GM12878 (cell line): ENCODE data around the gene EPS8. TPM values are rescaled to one million over a fixed set of nuclear protein-coding genes. Genes with fewer than 3 reads are reported as not detected.

ENCODE experiments used
- CBX3 ChIP-seq: fragments of 200-600 bp; sonication (generic); IDR thresholded peaks from 2 replicates; pipeline ENCODE4 v1.6.1; 2016; ENCODE audit warnings: low read depth, borderline replicate concordance
- REST ChIP-seq: IDR thresholded peaks from 2 replicates; pipeline ENCODE4 v1.6.1; 2012; ENCODE audit warnings: mild to moderate bottlenecking, low read depth, low read length
- SMARCA5 ChIP-seq: fragments of 450-650 bp; IDR thresholded peaks from 2 replicates; pipeline ENCODE4 v1.6.1; 2017; ENCODE audit warnings: mild to moderate bottlenecking
- SP1 ChIP-seq: IDR thresholded peaks from one replicate; pipeline ENCODE4 v1.6.1; 2011; ENCODE audit warnings: low read depth, low read length
- polyA plus RNA-seq, 11 experiments: library from polyadenylated mRNA; depleted of rRNA in 4 of 11; unstranded in 6 of 11; stranded (reverse) in 5 of 11; fragments of >200 nt; fragmentation: Nextera tagmentation in 4 of 11; fragmentation: Illumina TruSeq in 1 of 11; extraction: Ambion mirVana in 4 of 11; extraction: Trizol in 1 of 11; gene quantifications; 1 replicate in 1 of 11; 2 replicates in 10 of 11; pipeline versions ENCODE4 v1.2.1 to v1.2.3, GENCODE V29; 2011 to 2016; ENCODE audit warnings: inconsistent platforms in 2 of 11, missing spikeins in 2 of 11, low read depth in 1 of 11
- total RNA-seq, 4 experiments: library from RNA; depleted of rRNA in 3 of 4; stranded (reverse); fragments of >200 nt in 3 of 4; fragmentation: Illumina TruSeq in 1 of 4; extraction: Trizol in 1 of 4; gene quantifications; 2 replicates each; pipeline versions ENCODE4 v1.2.1 to v1.2.3, GENCODE V29; 2013 to 2021
- TF ChIP-seq, protein P1 (sequence below): fragments of 450-650 bp; IDR thresholded peaks from 2 replicates; pipeline ENCODE4 v1.6.1; 2017; ENCODE audit warnings: mild to moderate bottlenecking, moderate library complexity
- TF ChIP-seq, protein P2 (sequence below): fragments of 450-650 bp; IDR thresholded peaks from 2 replicates; pipeline ENCODE4 v1.6.1; 2018; ENCODE audit warnings: mild to moderate bottlenecking, low read depth, moderate library complexity; ENCODE audit not compliant: partially characterized antibody

EPS8 gene
- total and polyA plus RNA-seq, 10 of the 15 experiments (the other 5 are each of a cell fraction or from before 2014, with no cell fraction given): 1.3 to 127 (median 3.4) TPM

DNA sequence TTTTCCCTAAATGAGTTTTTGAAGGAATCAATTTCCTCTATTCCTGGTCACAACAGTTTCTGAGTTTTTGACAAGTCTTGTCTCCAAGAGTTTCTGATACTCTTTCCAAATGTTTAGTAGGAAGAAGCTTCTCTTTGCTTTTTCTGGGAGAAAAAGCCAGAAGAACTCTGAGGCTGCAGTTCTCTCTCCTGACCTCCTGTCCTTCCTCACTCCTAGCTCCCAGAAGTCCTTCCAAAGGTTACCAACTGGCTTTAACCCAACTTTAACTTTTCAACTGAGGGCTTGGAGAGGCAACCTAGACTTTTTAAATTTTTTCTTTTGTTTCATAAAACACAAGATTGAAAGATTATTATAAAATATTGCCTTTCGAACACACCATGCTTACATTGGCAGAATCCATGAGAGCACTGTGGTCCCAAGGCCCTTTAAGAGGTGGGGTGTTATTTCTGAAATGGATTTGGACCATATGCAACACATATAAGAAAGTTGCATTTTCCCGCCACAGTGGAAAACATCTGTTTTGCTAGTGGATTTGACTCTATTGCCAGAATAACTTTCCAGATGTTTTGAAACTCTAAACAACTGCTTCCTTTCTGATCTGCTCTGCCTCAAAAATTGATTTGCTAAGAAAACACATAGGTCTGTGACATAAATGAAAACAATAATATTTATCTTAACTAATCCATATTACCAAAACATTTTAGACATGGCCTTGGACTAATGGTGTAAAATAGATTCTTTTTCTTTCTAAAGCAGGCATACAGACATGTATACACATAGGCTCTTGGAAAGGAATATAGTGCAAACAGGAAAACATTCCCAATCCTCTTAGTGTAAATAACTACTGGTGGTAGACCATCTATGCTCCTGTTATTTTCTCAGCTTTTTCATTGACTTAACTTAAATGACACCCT lies 22.3 kb upstream of the EPS8 start (continued):
- TF ChIP-seq, protein P1, sequence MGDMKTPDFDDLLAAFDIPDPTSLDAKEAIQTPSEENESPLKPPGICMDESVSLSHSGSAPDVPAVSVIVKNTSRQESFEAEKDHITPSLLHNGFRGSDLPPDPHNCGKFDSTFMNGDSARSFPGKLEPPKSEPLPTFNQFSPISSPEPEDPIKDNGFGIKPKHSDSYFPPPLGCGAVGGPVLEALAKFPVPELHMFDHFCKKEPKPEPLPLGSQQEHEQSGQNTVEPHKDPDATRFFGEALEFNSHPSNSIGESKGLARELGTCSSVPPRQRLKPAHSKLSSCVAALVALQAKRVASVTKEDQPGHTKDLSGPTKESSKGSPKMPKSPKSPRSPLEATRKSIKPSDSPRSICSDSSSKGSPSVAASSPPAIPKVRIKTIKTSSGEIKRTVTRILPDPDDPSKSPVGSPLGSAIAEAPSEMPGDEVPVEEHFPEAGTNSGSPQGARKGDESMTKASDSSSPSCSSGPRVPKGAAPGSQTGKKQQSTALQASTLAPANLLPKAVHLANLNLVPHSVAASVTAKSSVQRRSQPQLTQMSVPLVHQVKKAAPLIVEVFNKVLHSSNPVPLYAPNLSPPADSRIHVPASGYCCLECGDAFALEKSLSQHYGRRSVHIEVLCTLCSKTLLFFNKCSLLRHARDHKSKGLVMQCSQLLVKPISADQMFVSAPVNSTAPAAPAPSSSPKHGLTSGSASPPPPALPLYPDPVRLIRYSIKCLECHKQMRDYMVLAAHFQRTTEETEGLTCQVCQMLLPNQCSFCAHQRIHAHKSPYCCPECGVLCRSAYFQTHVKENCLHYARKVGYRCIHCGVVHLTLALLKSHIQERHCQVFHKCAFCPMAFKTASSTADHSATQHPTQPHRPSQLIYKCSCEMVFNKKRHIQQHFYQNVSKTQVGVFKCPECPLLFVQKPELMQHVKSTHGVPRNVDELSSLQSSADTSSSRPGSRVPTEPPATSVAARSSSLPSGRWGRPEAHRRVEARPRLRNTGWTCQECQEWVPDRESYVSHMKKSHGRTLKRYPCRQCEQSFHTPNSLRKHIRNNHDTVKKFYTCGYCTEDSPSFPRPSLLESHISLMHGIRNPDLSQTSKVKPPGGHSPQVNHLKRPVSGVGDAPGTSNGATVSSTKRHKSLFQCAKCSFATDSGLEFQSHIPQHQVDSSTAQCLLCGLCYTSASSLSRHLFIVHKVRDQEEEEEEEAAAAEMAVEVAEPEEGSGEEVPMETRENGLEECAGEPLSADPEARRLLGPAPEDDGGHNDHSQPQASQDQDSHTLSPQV: no peak
- TF ChIP-seq SMARCA5 (no peak), CBX3 (no peak), REST (no peak), SP1 (no peak)
- TF ChIP-seq, protein P2, sequence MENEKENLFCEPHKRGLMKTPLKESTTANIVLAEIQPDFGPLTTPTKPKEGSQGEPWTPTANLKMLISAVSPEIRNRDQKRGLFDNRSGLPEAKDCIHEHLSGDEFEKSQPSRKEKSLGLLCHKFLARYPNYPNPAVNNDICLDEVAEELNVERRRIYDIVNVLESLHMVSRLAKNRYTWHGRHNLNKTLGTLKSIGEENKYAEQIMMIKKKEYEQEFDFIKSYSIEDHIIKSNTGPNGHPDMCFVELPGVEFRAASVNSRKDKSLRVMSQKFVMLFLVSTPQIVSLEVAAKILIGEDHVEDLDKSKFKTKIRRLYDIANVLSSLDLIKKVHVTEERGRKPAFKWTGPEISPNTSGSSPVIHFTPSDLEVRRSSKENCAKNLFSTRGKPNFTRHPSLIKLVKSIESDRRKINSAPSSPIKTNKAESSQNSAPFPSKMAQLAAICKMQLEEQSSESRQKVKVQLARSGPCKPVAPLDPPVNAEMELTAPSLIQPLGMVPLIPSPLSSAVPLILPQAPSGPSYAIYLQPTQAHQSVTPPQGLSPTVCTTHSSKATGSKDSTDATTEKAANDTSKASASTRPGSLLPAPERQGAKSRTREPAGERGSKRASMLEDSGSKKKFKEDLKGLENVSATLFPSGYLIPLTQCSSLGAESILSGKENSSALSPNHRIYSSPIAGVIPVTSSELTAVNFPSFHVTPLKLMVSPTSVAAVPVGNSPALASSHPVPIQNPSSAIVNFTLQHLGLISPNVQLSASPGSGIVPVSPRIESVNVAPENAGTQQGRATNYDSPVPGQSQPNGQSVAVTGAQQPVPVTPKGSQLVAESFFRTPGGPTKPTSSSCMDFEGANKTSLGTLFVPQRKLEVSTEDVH: no peak
